GM19463 (cell line): Measurements from ENCODE around the gene CSF2RB.
A peak's percentile ranks its signal among the peaks of the same experiment; 100 is the strongest.

Experiments used
- ATAC-seq: cut with Tn5 transposase; IDR thresholded peaks from one replicate; pipeline ENCODE4 v1.9.1; 2021; ENCODE audit warnings: mild to moderate bottlenecking, moderate library complexity; ENCODE audit not compliant: unreplicated experiment

Gene CSF2RB

DNA sequence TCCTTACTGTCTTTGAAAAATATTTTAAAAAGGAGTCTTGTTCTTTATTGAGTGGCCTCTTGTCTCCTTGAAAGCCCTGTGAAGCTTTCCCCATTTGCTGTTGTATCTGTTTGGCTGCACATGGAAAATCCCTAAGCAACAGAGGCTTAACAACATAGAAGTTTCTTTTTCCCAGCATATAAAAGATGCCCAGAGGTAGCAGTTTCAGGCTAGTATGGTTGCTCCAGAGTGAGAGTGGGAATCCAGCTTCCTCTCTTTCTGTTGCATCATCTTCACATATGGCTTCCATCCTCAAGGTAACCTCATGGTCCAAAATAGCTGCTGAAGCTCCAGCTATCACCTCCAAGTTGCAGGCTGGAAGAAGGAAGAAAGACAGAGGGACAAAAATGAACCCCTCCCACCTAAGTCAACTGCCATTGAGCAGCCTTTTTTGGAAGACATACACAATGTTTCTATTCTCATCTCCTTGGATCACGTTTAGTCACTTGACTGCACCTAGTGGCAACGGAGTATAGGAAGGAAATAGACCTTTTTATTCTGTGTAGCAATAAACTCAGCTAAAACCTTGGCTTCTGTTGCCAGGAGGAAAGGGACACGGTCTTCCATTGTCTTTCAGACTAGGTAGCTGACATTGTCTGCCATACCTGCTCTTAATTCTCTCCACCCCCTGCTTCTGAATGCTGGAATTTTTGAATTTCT is 5.3 kb downstream of the CSF2RB start:
- ATAC-seq, result no peak

DNA sequence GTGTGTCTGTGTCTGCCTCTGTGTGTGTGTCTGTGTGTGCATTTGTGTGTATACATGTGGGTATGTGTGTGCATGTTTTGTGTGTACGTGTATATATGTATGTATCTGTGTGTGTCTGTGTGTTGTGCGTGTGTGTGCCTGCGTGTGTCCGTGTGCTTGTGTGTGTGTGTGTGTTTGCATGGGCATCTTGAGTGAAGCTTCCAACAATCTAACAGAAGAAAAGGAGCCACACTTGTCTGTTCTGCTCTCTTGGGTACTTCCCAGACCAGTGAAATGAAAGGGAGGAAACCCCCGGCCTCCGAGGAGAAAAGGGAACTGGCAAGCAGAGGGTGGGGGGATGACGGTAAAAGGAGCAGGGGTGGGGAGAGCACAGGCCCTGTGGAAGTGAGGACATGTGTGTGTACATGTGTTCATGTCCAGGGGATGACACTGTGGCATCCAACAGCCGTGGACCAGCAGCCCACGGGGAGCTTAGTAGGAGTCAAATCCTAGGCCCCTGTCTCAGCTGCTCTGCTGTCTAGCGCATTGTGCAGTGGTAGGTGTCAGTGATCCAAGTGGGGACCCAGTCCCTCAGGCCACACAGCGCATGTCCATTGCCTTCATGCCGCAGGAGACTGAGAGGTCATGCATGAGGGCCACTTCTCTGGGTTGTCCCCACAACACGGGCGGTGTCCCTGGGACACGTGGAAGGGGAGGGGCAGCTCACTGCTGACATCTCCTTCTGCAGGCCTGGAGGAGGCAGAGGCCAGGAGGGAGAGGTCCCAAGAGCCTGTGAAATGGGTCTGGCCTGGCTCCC is 8.1 kb downstream of the CSF2RB start:
- ATAC-seq, result peak; percentile 48

DNA sequence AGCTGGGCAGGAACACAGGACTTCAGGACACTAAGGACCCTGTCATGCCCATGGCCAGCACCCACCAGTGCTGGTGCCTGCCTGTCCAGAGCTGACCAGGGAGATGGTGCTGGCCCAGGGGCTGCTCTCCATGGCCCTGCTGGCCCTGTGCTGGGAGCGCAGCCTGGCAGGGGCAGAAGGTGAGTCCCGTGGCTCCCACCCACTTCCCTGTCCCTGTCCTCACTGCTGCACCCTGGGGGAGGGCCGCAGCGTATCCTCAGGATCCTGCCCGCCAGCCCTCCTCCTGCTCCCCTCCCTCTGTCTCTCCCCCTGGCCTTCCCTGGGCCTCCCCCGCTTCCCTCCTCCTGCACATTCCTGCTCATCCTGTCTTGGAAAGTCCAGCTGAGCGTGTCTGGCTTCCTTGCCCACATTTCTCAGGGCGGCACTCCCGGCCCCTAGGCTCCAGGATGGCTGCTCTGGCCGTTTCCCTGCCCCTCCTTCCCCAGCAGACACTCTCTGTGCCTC is 8.7 kb downstream of the CSF2RB start:
- ATAC-seq, result no peak

GRCh38 chr22:36922711-36923110 is 9.3 kb downstream of the CSF2RB start:
- no peak for ATAC-seq

GRCh38 chr22:36923131-36923788 is 9.8 kb downstream of the CSF2RB start:
- ATAC-seq, result no peak

- ATAC-seq, result no peak
Measured at GRCh38 chr22:36924151-36924698, 10.8 kb downstream of the CSF2RB start.

- ATAC-seq, result no peak
Measured at GRCh38 chr22:36925388-36926290, 12.2 kb downstream of the CSF2RB start.

GRCh38 chr22:36926309-36926708 is 12.9 kb downstream of the CSF2RB start:
- ATAC-seq, result no peak

DNA sequence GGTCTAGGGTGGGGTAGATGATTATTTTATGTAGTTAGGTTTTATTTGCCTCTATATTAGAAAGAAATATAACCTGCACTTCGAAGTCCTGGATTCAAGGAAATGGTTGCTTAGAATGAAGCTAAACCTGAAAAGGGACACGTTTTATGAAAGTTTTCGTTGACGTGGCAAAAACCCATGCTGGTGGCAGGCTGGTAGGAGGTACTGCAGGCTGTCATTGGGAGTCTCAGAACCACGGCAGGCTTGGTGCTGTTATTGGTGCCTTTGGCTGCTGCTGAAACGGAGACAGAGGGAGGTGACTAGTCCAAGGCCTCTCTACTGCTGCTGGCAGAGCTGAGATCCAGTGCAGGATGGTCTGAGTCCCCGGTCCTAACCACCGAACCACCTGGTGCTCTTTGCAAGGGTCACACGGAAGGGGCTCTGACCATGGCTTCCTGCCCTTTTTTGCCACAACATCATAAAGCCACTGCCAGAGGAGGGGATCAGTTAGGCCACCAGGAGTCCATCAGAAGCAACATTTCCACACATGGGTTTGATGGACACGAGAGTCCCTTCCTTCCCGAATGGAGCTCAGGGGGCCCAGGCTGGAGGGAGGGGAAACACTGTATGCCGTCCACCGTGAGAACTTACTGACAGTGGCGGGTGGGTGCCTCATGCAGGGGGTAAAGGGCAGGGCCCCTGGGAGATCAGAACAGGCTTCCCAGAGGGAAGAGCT is 13.4 kb downstream of the CSF2RB start:
- no peak for ATAC-seq

DNA sequence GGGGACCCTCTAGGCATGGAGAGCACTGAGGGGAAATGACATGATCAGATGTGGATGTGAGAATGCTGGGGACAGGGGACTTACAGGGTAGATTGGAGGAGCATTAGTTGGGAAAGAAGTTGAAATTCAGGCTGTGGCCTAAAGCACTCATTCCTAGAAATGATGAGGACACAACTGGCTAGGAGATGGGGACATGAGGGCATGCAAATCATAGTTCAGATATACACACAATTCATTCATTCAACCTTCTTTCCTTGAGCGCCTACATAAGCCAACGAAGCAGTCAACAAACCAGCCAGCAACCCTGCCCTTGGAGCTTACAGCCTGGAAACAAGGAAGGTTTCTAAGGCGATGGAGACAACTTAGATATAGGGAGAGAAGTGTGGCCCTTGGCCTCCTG is 14.2 kb downstream of the CSF2RB start:
- no peak for ATAC-seq

GRCh38 chr22:36928196-36928595 is 14.8 kb downstream of the CSF2RB start:
- ATAC-seq, result no peak

DNA sequence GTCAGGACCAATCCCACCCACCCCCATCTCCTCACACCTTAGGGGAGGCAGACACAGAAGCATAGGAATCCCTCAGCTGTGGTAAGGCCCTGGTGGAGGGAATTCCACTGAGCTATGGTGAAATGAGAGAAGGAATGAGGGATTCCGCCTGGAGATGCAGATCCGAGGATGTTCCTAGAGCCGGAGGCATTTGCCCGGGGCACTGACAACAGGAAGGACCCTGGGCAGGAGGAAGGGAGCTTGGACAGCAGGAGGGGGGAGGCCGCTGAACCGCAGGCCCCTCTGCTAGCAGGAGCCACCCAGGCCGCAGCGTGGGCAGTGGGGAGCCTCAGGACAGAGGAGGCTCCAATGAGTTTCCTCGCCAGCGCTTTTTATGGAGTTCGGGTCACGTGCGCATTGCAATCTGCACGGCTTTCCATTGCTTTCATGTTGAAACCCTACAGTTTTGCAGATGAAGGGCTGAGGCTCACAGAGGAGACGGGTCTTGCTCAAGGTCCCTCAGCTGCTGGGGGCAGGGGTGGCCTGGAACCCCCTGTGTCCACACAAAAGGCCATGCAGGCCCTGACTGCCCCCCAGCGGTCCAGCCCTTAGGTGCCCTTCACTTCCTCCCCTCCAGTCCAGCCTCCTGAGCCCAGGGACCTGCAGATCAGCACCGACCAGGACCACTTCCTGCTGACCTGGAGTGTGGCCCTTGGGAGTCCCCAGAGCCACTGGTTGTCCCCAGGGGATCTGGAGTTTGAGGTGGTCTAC is 15.5 kb downstream of the CSF2RB start:
- no peak for ATAC-seq

DNA sequence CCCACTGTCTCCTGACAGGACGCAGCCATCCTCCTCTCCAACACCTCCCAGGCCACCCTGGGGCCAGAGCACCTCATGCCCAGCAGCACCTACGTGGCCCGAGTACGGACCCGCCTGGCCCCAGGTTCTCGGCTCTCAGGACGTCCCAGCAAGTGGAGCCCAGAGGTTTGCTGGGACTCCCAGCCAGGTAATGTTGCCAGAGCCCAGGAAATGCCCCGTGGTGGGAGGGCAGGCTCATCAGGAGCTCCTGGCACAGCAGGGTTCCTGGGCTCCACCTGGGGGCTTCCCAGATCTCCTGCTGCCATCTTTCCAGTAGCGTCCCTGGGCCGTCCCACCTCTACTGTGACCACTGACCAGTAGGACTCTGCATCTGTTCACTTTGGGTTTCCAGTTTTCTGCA is 16.2 kb downstream of the CSF2RB start:
- ATAC-seq, result no peak

DNA sequence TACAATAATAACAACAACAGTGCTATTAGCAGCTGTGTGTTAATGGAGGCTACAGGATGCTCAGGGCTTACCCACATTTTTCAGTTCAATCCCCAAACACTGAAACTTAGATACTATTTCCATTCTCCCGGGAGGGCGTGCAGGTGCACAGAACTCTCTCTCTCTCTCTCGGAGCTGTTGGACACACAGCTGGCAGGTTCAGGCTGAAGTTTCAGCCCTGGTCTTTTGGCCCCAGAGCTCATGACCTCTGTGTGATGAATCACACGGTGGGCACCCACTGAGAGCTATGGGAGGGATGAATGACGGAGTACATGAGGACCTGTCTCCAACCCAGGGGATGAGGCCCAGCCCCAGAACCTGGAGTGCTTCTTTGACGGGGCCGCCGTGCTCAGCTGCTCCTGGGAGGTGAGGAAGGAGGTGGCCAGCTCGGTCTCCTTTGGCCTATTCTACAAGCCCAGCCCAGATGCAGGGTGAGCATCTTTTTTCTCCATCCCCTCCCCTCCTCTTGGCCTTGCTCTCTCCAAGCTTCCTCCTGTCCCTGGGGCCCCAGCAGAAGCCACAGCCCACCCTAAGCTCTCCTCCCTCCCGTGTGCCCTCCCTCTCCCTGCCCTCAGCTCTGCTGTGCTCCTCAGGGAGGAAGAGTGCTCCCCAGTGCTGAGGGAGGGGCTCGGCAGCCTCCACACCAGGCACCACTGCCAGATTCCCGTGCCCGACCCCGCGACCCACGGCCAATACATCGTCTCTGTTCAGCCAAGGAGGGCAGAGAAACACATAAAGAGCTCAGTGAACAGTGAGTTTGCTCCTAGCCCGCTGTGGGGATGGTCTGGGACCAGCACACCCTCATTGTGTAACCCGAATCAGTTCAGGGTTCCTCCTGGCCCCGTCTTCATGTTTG is 16.9 kb downstream of the CSF2RB start:
- ATAC-seq, result no peak

DNA sequence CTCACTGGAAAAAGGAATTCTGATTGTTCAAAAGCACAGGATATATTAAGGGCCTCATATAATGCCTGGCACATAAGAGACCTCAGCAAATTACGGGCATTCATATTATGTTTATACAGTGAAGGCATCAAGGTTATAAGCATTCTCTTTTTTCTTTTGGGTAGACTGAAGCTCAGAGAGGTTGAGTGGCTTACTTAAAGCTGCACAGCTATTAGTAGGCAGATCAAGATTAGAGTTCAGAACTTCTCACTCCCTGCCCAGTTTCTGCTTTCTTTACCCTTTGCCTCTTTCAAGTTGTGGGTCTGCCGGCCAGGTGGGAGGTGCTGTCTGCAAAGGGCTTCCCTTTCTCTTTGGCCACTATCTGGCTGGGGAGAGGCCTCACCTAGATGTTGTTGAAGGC is 18.0 kb downstream of the CSF2RB start:
- ATAC-seq, result no peak

GRCh38 chr22:36933629-36934417 is 20.4 kb downstream of the CSF2RB start:
- no peak for ATAC-seq
